Measurements from ENCODE around the gene CPNE6. TPM values are rescaled to one million over a fixed set of nuclear protein-coding genes. Genes with fewer than 3 reads are reported as not detected.

The CPNE6 gene
- polyA plus RNA-seq, 1 of the 3 experiments (the other 2 are of a cell fraction) = not detected

GRCh38 chr14:24064856-24065255, 6.5 kb upstream of the CPNE6 start:
- Histone ChIP-seq H4K20me1 (ENCODE audit: insufficient read depth) (no peaks in the 10 kb centered on the region), H2AFZ (ENCODE audit: low read depth) (no peak overlapping the region), H3K36me3 (replicated peaks in 1 of 2; ENCODE audit: control insufficient read depth in 1 of 2, insufficient read depth in 2 of 2, low read length in 1 of 2) (no peaks in the 10 kb centered on the region), H3K9me2 (no peaks in the 10 kb centered on the region), H3K27me3 (ENCODE audit: insufficient read depth) (no peaks in the 10 kb centered on the region; the same call in 1 of the 2 replicates), H3K27ac (ENCODE audit: low read depth in 2 of 2, low read length in 1 of 2) (no peak overlapping the region), H3F3A (replicated peaks; ENCODE audit: insufficient read depth) (no peaks in the 10 kb centered on the region), H3K79me2 (ENCODE audit: insufficient read depth) (no peaks in the 10 kb centered on the region), H3K4me3 (ENCODE audit: low read depth in 2 of 2, low read length in 1 of 2) (no peak overlapping the region), H3K4me1 (ENCODE audit: control insufficient read depth in 1 of 2, insufficient read depth in 2 of 2, low read depth in 1 of 2, low read length in 1 of 2) (no peaks in the 10 kb centered on the region), H3K9me3 (no peaks in the 10 kb centered on the region), H3K9ac (no peak overlapping the region), H3K4me2 (no peak overlapping the region)
- TF ChIP-seq IRF3 (IDR thresholded peaks at IDR 0.05; ENCODE audit: low read depth, low read length) = no peak
- TF ChIP-seq ELF1 (IDR thresholded peaks at IDR 0.05) = no peak
- no peak for TF ChIP-seq USF2 (IDR thresholded peaks at IDR 0.05; ENCODE audit: borderline replicate concordance, low read depth, low read length)
- no peak for TF ChIP-seq MAX (IDR thresholded peaks at IDR 0.05; ENCODE audit: low read depth)
- no peak for TF ChIP-seq CHD2 (IDR thresholded peaks at IDR 0.05; ENCODE audit: low read length, partially characterized antibody)
- TF ChIP-seq NFIC (IDR thresholded peaks at IDR 0.05; ENCODE audit: borderline replicate concordance) = no peak
- no peak for TF ChIP-seq RCOR1 (IDR thresholded peaks at IDR 0.05; ENCODE audit: low read length)
- no peak for TF ChIP-seq SMC3 (IDR thresholded peaks at IDR 0.05; ENCODE audit: low read depth, low read length)
- TF ChIP-seq GABPA (IDR thresholded peaks at IDR 0.05; ENCODE audit: low read depth) = no peak
- no peak for TF ChIP-seq CTCF (IDR thresholded peaks at IDR 0.05)
- TF ChIP-seq JUND (IDR thresholded peaks at IDR 0.05) = no peak
- no peak for TF ChIP-seq TCF12 (IDR thresholded peaks at IDR 0.05)
- no peak for TF ChIP-seq FOSL2 (IDR thresholded peaks at IDR 0.05; ENCODE audit: borderline replicate concordance, low read depth)
- 79% methylated on average over 8 of the region's 15 CpGs for WGBS (ENCODE audit: low lambda C conversion rate)
- peak; percentile 31 for DNase-seq
- CTCF ChIA-PET = interaction anchor here (1.1 to 42.8 kb wide), 5 partner anchors 9 to 243 kb away, joined by 3 to 1159 read pairs (median 4); partner anchors contain the start of genes CIDEB, IRF9 and PCK2
- POLR2A ChIA-PET = interaction anchor here (0.7 kb wide), 1 partner anchor 17 kb away, joined by 3 read pairs; no protein-coding TSS in a partner anchor

- ChIA-PET POLR2A (interaction anchor here (0.7 kb wide), 1 partner anchor 17 kb away, joined by 3 read pairs; no protein-coding TSS in a partner anchor), CTCF (interaction anchor here (1.1 to 42.8 kb wide), 3 partner anchors 15 to 243 kb away, joined by 3 to 1159 read pairs (median 9); partner anchors contain the start of genes CIDEB and PCK2)
- Histone ChIP-seq H3K79me2 (ENCODE audit: insufficient read depth) (no peaks in the 10 kb centered on the region), H3K36me3 (replicated peaks in 1 of 2; ENCODE audit: control insufficient read depth in 1 of 2, insufficient read depth in 2 of 2, low read length in 1 of 2) (no peaks in the 10 kb centered on the region), H3K9ac (no peak overlapping the region), H3K4me2 (no peak overlapping the region), H3K27ac (ENCODE audit: low read depth in 2 of 2, low read length in 1 of 2) (no peak overlapping the region), H3K4me3 (ENCODE audit: low read depth in 2 of 2, low read length in 1 of 2) (no peak overlapping the region), H3K9me3 (no peaks in the 10 kb centered on the region), H3F3A (replicated peaks; ENCODE audit: insufficient read depth) (no peaks in the 10 kb centered on the region), H2AFZ (ENCODE audit: low read depth) (no peak overlapping the region), H4K20me1 (ENCODE audit: insufficient read depth) (no peaks in the 10 kb centered on the region), H3K4me1 (ENCODE audit: control insufficient read depth in 1 of 2, insufficient read depth in 2 of 2, low read depth in 1 of 2, low read length in 1 of 2) (no peaks in the 10 kb centered on the region; a peak in 1 of 4 replicates), H3K9me2 (no peaks in the 10 kb centered on the region), H3K27me3 (ENCODE audit: insufficient read depth) (no peaks in the 10 kb centered on the region; the same call in 1 of the 2 replicates)
- 23% methylated on average over 3 of the region's 8 CpGs for WGBS (ENCODE audit: low lambda C conversion rate)
- DNase-seq = no peak
- TF ChIP-seq SIN3A (IDR thresholded peaks at IDR 0.05; ENCODE audit: borderline replicate concordance, low read depth, low read length) (no peak), EP300 (IDR thresholded peaks at IDR 0.05; ENCODE audit: borderline replicate concordance in 1 of 2, low read depth in 1 of 2, low read length in 1 of 2) (no peak), REST (IDR thresholded peaks at IDR 0.05; ENCODE audit: low read depth, low read length) (no peak), FOXJ3 (CRISPR knock-in tag; IDR thresholded peaks at IDR 0.05) (no peak), POLR2AphosphoS5 (IDR thresholded peaks at IDR 0.05; ENCODE audit: low read depth, low read length) (no peak), ZBTB33 (IDR thresholded peaks at IDR 0.05; ENCODE audit: borderline replicate concordance, low read depth) (no peak)
Observed at GRCh38 chr14:24065408-24065807, 6.0 kb upstream of the CPNE6 start.

All from SK-N-SH (cell line).